HG03558 (cell line): Measurements from ENCODE around the gene MS4A4E.
"Not testable (repeated sequence)": the region's sequence is repeated elsewhere in the genome, so short reads cannot be mapped to it uniquely, and the experiment has no call there.

ENCODE experiments used
- ATAC-seq: cut with Tn5 transposase; IDR thresholded peaks from one replicate; pipeline ENCODE4 v1.9.1; 2021; ENCODE audit warnings: moderate number of reproducible peaks; ENCODE audit not compliant: unreplicated experiment; ENCODE audit errors: extremely low read depth

MS4A4E gene

GRCh38 chr11:60242740-60243239, at the start of gene MS4A4E:
TSS of gene MS4A4E (minus strand) at chr11:60243137. CDS start at chr11:60230055, 13,082 bp downstream.
- ATAC-seq = no peak

- no peak for ATAC-seq
Observed at GRCh38 chr11:60292145-60292544, 49.2 kb upstream of the MS4A4E start.

- no peak for ATAC-seq
Observed at GRCh38 chr11:60288531-60288930, 45.6 kb upstream of the MS4A4E start.

GRCh38 chr11:60285411-60286126, 42.6 kb upstream of the MS4A4E start:
- ATAC-seq = not testable (repeated sequence)

- no peak for ATAC-seq
Observed at GRCh38 chr11:60282286-60282685, 39.3 kb upstream of the MS4A4E start.

- no peak for ATAC-seq
Observed at GRCh38 chr11:60281485-60281884, 38.5 kb upstream of the MS4A4E start.

GRCh38 chr11:60280412-60280811, 37.5 kb upstream of the MS4A4E start, which contains the start of gene MS4A4A:
TSS of gene MS4A4A (plus strand) at chr11:60280666. CDS start at chr11:60280676, 10 bp downstream.
- ATAC-seq = no peak

GRCh38 chr11:60274416-60274815, 31.5 kb upstream of the MS4A4E start:
- ATAC-seq = no peak

- no peak for ATAC-seq
Observed at GRCh38 chr11:60265373-60266214, 22.7 kb upstream of the MS4A4E start.

GRCh38 chr11:60264644-60265043, 21.7 kb upstream of the MS4A4E start:
- ATAC-seq = no peak

GRCh38 chr11:60263402-60263801, 20.5 kb upstream of the MS4A4E start:
- no peak for ATAC-seq

- no peak for ATAC-seq
Observed at GRCh38 chr11:60261014-60261413, 18.1 kb upstream of the MS4A4E start.

GRCh38 chr11:60257956-60258722, 15.2 kb upstream of the MS4A4E start:
- no peak for ATAC-seq

- ATAC-seq = no peak
Observed at GRCh38 chr11:60252213-60253108, 9.5 kb upstream of the MS4A4E start.

GRCh38 chr11:60251485-60252212, 8.7 kb upstream of the MS4A4E start:
- no peak for ATAC-seq

- ATAC-seq = no peak
Observed at GRCh38 chr11:60241786-60242185, 1.2 kb downstream of the MS4A4E start.

GRCh38 chr11:60240662-60241061, 2.3 kb downstream of the MS4A4E start:
- ATAC-seq = no peak

- ATAC-seq = no peak
Observed at GRCh38 chr11:60235321-60235720, 7.6 kb downstream of the MS4A4E start.

GRCh38 chr11:60230681-60231080, 12.3 kb downstream of the MS4A4E start:
- ATAC-seq = no peak
